ENCODE results near the gene ZNF429.

DNA sequence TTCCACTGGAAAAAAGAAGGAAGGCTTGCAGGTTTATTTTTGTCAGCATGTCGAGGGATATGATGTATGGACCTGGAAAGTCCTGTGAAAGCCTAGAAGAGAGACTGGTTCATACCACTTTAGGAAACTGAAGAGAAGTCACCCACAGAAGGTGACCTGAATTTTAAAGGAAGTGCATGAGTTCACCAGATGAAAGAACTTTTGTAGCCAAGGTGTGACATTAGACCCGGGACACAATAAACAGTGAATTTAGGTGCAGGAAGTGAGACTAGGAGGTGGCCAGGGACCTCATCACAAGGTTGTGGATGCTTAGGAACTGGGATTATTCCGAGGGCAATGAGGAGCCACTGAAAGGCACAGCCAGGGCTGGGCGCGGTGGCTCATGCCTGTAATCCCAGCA, 79.1 kb downstream of the ZNF429 start:
- TF ChIP-seq CTCF (IDR thresholded peaks at IDR 0.05; ENCODE audit: low read depth, low read length) (no peak), MYC (IDR thresholded peaks at IDR 0.05; ENCODE audit: low read depth, low read length) (no peak), POLR2A (IDR thresholded peaks at IDR 0.05; ENCODE audit: extremely low read depth, insufficient read length) (no peak)
- TF ChIP-seq, protein P1, sequence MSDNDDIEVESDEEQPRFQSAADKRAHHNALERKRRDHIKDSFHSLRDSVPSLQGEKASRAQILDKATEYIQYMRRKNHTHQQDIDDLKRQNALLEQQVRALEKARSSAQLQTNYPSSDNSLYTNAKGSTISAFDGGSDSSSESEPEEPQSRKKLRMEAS (IDR thresholded peaks at IDR 0.05; ENCODE audit: low read depth, low read length) = no peak

All from NB4 (cell line).